ENCODE results near the gene ARMH4. TPM values are rescaled to one million over a fixed set of nuclear protein-coding genes. Genes with fewer than 3 reads are reported as not detected.

Gene ARMH4
- total and polyA plus RNA-seq, 10 donors = 0.02 to 3.7 (median 1.2) TPM

DNA sequence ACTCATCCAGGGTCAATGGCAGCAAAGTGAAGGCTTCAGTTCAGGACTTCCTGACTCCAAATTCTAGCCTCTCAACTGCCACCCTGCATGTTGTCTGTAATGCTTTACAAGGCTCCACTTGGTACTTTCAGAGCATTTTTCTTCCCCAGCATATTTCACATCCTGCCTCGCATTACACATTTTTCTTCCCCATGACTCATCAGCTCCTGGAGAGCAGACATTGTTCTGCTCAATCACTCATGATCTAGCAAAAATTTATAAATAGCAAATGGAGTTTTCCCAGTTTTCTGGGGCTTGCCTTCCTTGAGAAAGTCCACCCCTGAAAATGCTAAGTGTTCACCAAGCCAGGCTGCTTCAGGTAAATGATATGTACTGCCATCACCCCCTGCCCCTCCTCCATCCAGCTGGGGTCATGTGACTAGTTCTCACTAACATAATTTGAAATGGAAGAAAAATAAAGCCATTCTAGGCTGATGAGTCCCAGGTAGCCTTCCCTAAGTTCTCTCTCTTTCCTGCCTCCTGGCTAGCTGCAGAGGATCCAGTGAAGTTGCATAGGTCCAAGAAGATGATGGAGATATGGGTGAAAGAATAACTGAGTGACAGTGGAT lies 69.4 kb downstream of the ARMH4 start:
- H3K27me3 ChIP-seq (replicated peaks in 1 of 7) = peaks cover 0 to 8% (median 0%) of the 10 kb centered on the region in 7 donors
- WGBS, 5 donors = 6 to 14% (median 10%) methylated on average over 1 of the region's 1 CpG
- no peak for DNase-seq
- H3K27ac ChIP-seq = peak overlapping the region in 6 of 8 donors; percentile 4 to 64 (median 36)
- H3K4me1 ChIP-seq = peaks cover 0 to 6% (median 0%) of the 10 kb centered on the region in 6 donors
- no peaks in the 10 kb centered on the region for H3K36me3 ChIP-seq
- no peaks in the 10 kb centered on the region for H3K9me3 ChIP-seq
- no peak overlapping the region for H3K4me3 ChIP-seq
- no peak for TF ChIP-seq POLR2A (IDR thresholded peaks at IDR 0.05)
- TF ChIP-seq CTCF (IDR thresholded peaks at IDR 0.05 in 8 of 11, conservative IDR thresholded peaks at IDR 0.05 in 3 of 11) = no peak
- no peak for TF ChIP-seq POLR2AphosphoS5 (IDR thresholded peaks at IDR 0.05)
- intact Hi-C loops (cut with DNase I; ENCODE audit: low total_unique reads) = no loop called here

GRCh38 chr14:58082011-58082410 lies 70.0 kb downstream of the ARMH4 start:
- peak overlapping the region in 6 of 8 donors; percentile 4 to 64 (median 36) for H3K27ac ChIP-seq
- H3K27me3 ChIP-seq (replicated peaks in 1 of 7) = peaks cover 0 to 8% (median 0%) of the 10 kb centered on the region in 7 donors
- no peaks in the 10 kb centered on the region for H3K9me3 ChIP-seq
- no peak overlapping the region for H3K4me3 ChIP-seq
- H3K4me1 ChIP-seq = peaks cover 0 to 6% (median 0%) of the 10 kb centered on the region in 6 donors
- intact Hi-C loops (cut with DNase I; ENCODE audit: low total_unique reads) = no loop called here
- TF ChIP-seq POLR2A (IDR thresholded peaks at IDR 0.05) (no peak), POLR2AphosphoS5 (IDR thresholded peaks at IDR 0.05) (no peak), CTCF (IDR thresholded peaks at IDR 0.05 in 8 of 11, conservative IDR thresholded peaks at IDR 0.05 in 3 of 11) (no peak)
- no peak for DNase-seq
- WGBS, 5 donors = 65 to 82% (median 69%) methylated on average over 2 of the region's 2 CpGs
- no peaks in the 10 kb centered on the region for H3K36me3 ChIP-seq

GRCh38 chr14:58078471-58078870 lies 73.5 kb downstream of the ARMH4 start:
- TF ChIP-seq CTCF (IDR thresholded peaks at IDR 0.05 in 8 of 11, conservative IDR thresholded peaks at IDR 0.05 in 3 of 11) (no peak), POLR2AphosphoS5 (IDR thresholded peaks at IDR 0.05) (no peak), POLR2A (IDR thresholded peaks at IDR 0.05) (no peak)
- Histone ChIP-seq H3K27ac (peak overlapping the region in 1 of 8 donors; percentile 33), H3K4me1 (peaks cover 0 to 6% (median 0%) of the 10 kb centered on the region in 6 donors), H3K36me3 (no peaks in the 10 kb centered on the region), H3K9me3 (no peaks in the 10 kb centered on the region), H3K27me3 (replicated peaks in 1 of 7) (no peaks in the 10 kb centered on the region), H3K4me3 (no peak overlapping the region)
- no peak for DNase-seq
- intact Hi-C loops (cut with DNase I; ENCODE audit: low total_unique reads) = no loop called here

GRCh38 chr14:58078068-58078467 lies 73.9 kb downstream of the ARMH4 start:
- H3K36me3 ChIP-seq = no peaks in the 10 kb centered on the region
- no peak for TF ChIP-seq POLR2AphosphoS5 (IDR thresholded peaks at IDR 0.05)
- TF ChIP-seq POLR2A (IDR thresholded peaks at IDR 0.05) = no peak
- no peak for TF ChIP-seq CTCF (IDR thresholded peaks at IDR 0.05 in 8 of 11, conservative IDR thresholded peaks at IDR 0.05 in 3 of 11)

More at GRCh38 chr14:58078068-58078467, 73.9 kb downstream of the ARMH4 start:
- H3K9me3 ChIP-seq = no peaks in the 10 kb centered on the region
- H3K27ac ChIP-seq = peak overlapping the region in 1 of 8 donors; percentile 33
- peaks cover 0 to 6% (median 0%) of the 10 kb centered on the region in 6 donors for H3K4me1 ChIP-seq
- H3K27me3 ChIP-seq (replicated peaks in 1 of 7) = no peaks in the 10 kb centered on the region
- no peak for DNase-seq
- H3K4me3 ChIP-seq = no peak overlapping the region
- intact Hi-C loops (cut with DNase I; ENCODE audit: low total_unique reads) = no loop called here

All from spleen (tissue), 11 donors.